Fibroblast of peridontal ligament (primary cell): ENCODE data around the gene BSG.

Source experiments
- DNase-seq: peaks from one replicate; pipeline ENCODE4 v3.0.0-alpha.2; 2010; ENCODE audit errors: extremely low read depth

Gene BSG

GRCh38 chr19:540867-541637 lies 31.3 kb upstream of the BSG start:
- DNase-seq, result no peak

- DNase-seq, result no peak
Observed at GRCh38 chr19:541699-542098, 30.7 kb upstream of the BSG start.

DNA sequence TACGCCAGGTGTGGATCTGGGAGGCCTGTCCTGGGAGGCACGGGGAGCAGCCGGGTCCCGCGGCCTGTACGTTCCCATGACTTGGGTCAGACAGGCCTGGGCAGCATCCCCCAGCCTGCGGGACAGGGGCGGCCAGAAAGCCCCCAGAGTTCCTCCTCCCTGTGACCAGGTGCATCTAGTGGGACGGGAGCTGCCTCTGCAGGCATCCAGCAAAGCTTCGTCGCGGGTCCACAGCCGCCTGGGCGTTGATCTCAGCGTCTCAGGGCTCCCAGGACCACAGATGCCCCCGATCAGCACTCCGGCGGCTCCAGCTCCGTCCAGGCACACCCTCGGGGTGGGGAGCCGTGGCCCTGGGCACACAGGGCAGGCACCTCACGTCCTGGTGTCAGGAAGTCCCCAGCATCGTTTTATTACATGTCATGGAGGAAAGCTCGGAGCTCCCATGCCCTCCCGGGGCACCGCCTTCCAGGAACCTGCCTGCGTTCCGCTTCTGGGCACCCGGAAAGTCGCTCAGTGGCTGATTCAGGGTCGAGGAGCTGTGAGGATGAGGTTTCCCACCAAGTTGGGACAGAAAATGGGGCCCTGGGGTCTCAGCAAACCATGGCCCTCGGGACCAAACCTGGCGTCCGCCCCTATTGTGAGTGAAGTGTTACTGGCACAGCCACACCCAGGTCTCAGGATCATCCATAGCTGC lies 30.1 kb upstream of the BSG start:
- DNase-seq, result no peak

- DNase-seq, result no peak
Observed at GRCh38 chr19:543910-544608, 28.3 kb upstream of the BSG start, which contains the start of gene GZMM. Gene GZMM, plus strand, starts transcription at chr19:544053. Its CDS starts 19 bp downstream, at chr19:544072.

- DNase-seq, result no peak
Observed at GRCh38 chr19:547117-547516, 25.3 kb upstream of the BSG start.

- DNase-seq, result no peak
Observed at GRCh38 chr19:547836-548720, 24.3 kb upstream of the BSG start.

GRCh38 chr19:548886-549830 lies 23.2 kb upstream of the BSG start:
- DNase-seq, result no peak

DNA sequence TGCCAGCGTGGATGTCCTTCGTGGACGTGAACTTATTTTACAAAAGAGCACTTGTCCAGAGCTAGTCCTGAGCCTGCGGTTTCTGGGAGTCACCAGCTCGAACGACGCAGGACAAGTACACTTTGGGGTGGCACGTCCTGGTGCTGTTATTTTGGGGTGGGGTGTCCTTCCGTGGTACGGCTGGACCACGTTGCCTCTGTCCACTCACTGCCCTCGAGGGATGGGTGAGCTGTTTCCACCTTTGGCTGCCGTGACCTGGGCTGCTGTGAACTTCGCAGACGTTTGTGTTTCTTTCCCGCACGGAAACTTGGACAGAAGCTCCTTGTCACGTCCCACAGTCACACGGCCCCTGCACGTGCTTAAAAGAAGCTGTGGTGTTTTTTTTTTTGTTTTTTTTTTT lies 17.6 kb upstream of the BSG start:
- no peak for DNase-seq

GRCh38 chr19:555474-555808 lies 17.0 kb upstream of the BSG start:
- no peak for DNase-seq

DNA sequence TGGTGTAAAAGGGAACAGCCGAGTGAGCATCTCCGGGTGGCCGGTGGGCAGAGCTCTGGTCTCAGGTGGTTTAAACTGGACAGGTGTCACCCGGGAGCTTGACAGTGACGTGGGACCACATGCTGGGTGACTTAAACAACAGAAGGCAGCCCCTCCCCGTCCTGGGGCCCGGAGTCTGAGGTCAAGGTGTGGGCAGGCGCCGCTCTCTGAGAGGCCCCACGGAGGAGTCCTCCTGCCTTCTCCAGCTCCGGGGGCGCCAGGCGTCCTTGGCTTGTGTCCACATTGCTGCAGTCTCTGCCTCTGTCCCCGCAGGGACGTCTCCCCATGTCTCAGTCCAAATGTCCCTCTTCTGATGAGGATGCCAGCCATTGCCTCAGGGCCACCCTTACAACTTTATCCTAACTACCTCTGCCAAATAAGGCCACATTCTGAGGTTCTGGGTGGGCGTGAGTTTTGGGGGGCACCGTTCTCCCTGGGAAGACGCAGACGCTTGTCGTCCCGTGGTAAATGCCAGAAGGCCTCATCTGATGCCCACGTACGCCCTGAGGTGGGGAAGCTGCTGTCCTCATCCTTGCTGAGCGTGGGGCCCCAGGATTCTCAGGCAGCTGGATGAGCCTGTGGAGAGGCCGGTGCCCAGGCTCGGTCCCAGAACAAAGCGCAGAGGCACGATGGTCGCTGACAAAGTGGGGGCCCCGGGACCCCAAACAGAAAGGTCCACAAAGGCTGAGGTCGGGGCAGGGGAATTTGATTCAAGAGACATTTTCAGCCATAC lies 15.6 kb upstream of the BSG start:
- DNase-seq, result no peak

DNA sequence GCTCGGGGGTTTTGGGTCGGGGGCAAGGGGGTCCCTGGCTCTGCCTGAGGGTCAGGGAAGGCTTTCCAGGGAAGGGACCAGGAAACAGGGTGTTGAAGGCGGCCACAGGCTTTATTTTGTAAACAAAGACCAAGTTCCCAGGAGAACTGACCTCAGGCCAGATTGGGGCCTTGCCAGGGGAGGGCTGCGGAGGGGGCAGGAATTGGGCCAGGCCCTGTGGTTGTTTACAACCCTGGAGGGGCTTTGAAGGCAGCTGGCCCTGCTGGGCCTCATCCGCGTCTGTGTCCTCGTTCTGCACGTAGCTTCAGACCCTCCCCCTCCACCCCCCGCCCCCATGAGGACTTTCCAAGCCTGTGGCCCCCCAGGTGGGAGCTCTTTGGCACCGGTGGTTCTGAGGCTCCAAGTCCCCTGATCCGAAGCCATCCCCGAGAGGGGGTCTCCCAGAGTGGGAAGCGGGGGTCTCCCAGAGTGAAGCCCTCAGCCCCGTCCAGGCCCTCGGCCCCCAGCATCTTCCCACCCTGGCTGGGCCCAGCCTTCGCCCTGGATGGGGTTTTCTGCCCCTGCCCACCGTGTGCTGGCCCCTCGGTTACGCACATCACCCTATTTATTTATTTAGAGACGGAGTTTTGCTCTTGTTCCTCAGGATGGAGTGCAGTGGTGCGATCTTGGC lies 13.5 kb upstream of the BSG start:
- no peak for DNase-seq

DNA sequence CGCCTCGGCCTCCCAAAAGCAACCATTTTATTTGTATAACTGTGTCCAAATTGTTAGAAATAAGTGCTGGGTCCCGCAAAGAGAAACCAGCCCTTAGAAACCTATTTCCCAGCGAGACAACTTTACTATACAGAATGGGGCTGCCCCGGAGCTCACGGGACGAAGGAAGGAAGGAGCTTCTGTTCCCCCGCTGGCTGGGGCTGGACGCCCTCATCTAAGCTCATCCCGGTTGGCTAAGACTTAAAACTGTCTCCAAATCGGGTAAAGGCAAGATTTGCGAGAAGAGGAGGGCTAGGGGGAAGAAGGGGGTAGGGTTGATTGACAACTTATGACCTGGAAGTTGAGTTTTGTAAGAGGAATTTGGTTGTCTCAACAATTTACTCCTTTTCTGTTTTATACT lies 12.3 kb upstream of the BSG start:
- no peak for DNase-seq

DNA sequence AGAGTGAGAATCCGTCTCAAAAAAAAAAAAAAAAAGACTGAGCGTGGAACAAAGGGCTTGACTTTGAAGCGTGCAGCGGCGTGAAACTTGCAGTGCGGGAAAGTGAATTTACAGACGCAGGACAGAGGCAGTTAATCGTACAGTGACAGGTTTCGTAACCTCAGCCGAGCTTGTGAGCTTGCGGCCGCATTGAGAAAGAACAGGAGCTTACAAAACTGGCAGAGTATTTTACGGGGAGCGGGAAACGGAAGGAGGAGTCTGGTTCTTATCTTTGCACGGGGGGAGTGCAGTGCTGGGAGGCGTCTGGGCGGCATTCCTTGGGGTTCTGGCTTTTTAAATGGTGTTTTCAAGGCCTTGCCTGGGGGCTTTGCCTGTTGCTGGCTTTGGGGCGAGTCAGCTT lies 6.0 kb upstream of the BSG start:
- no peak for DNase-seq

DNA sequence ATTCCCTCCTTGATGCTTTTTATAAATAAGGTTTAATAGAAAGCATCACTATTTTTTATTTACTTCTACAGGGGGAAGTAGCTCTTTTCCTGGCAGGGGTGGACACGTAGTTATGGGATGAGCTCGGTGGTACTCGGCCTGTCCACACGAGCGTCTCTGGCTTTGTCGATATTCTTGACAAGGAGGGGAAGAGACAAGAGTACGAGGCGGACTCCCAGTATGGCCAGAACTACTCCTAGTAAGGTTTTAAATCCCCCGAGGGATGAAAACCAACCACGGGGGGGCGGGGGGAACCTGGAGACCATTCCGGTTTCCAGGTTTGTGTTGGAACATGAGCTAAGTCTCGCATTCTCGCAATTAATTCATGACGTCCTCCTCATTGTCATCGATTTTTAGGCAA lies 5.6 kb upstream of the BSG start:
- DNase-seq, result no peak

GRCh38 chr19:567296-567900 lies 5.0 kb upstream of the BSG start:
- DNase-seq, result no peak

DNA sequence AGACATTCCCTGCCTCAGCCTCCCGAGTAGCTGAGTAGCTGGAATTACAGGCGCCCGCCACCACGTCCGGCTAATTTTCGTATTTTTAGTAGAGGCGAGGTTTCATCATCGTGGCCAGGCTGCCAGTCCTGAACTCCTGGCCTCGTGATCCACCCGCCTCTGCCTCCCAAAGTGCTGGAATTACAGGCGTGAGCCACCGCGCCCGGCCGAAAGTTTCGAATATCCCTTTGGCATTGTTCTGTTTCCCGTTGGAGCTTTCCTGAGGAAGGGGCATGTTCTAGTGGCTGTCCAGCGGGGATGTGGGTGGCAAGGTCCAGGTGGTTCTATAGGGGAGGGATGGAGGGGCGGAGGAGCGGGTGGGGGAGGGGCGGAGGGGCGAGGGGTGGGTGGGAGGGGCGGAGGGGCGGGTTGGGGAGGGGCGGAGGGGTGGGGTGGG lies 2.1 kb upstream of the BSG start:
- no peak for DNase-seq

GRCh38 chr19:570937-571565 lies 1.3 kb upstream of the BSG start:
- DNase-seq, result no peak

DNA sequence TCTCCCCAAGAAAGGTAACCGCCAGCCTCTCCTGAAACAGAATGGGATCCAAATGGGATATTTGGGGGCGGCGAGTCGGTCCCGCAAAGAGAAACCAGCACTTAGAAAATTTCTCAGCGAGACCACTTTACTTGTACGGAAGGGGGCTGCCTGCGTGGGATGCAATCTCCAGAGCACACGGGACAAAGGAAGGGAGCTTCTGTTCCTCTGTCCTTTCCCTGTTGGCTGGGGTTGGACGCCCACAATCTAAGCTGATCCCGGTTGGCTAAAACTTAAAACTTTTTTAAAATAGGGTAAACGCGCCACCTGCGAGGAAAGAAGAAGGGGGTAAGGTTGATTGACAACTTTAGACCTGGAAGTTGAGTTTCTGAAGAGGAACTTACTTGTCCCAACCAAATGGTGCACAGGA lies 826 bp upstream of the BSG start:
- peak; percentile 39 for DNase-seq
